Measurements from ENCODE around the gene LAMB1. TPM values are rescaled to one million over a fixed set of nuclear protein-coding genes. Genes with fewer than 3 reads are reported as not detected.
A peak's percentile ranks its signal among the peaks of the same experiment; 100 is the strongest.
"Not testable (repeated sequence)": the region's sequence is repeated elsewhere in the genome, so short reads cannot be mapped to it uniquely, and the experiment has no call there.

Gene LAMB1
- total RNA-seq, 2 experiments from 2014 or later = not detected

GRCh38 chr7:107890493-107890961 is 112.4 kb downstream of the LAMB1 start:
- Histone ChIP-seq H3K36me3 (ENCODE audit: insufficient read depth, low read length) (peaks cover 25% of the 10 kb centered on the region), H3K9me3 (ENCODE audit: control insufficient read depth in 1 of 2, insufficient read depth in 1 of 2, low read length in 2 of 2) (no peaks in the 10 kb centered on the region), H3K4me1 (ENCODE audit: insufficient read depth, low read length) (peaks cover 27% of the 10 kb centered on the region), H3K4me3 (ENCODE audit: low read length) (peak overlapping the region; percentile 78), H3K27me3 (ENCODE audit: control insufficient read depth in 1 of 2, insufficient read depth in 2 of 2, low read length in 2 of 2) (no peaks in the 10 kb centered on the region), H3K27ac (ENCODE audit: low read depth in 1 of 2, low read length in 2 of 2) (peak overlapping the region; percentile 85 to 89)
- no peaks in the 10 kb centered on the region for H3K9me3 Mint-ChIP-seq
- peak overlapping the region; percentile 99 for H3K4me3 Mint-ChIP-seq
- POLR2A ChIA-PET = interaction anchor here (1.0 to 3.7 kb wide), 5 partner anchors 10 to 722 kb away, joined by 4 to 41 read pairs (median 11); partner anchors contain the start of genes CBLL1 and HBP1
- CTCF ChIA-PET = interaction anchor here (2.8 to 4.1 kb wide), 2 partner anchors 16 to 147 kb away, joined by 13 to 19 read pairs; partner anchors contain the start of gene CBLL1
- peak overlapping the region; percentile 95 for H3K27ac Mint-ChIP-seq
- no peak for TF ChIP-seq CTCF (IDR thresholded peaks at IDR 0.05)
- H3K4me1 Mint-ChIP-seq (ENCODE audit: low read depth) = peaks cover 48% of the 10 kb centered on the region
- DNase-seq (peak in 3 of 14 experiments; percentile 26 to 48 (median 40)), ATAC-seq (ENCODE audit: poor library complexity) (peak; percentile 35)
- H3K27me3 Mint-ChIP-seq = no peaks in the 10 kb centered on the region
- intact Hi-C loops (cut with DNase I, micrococcal nuclease) = loop anchor here (5.0 to 10.0 kb wide), 5 partner anchors 306 to 1226 kb away; partner anchors contain the start of genes BCAP29 (in 1 of the 2), CCDC71L (in 1 of the 2), COG5 (in 1 of the 2) and DUS4L (in 1 of the 2)
- H3K36me3 Mint-ChIP-seq (ENCODE audit: low read depth) = peaks cover 45% of the 10 kb centered on the region

- POLR2A ChIA-PET = interaction anchor here (0.6 to 3.7 kb wide), 5 partner anchors 10 to 721 kb away, joined by 3 to 41 read pairs (median 11); partner anchors contain the start of genes CBLL1 and HBP1
- H3K4me3 Mint-ChIP-seq = peak overlapping the region; percentile 99
These were observed 113.0 kb downstream of the LAMB1 start for GRCh38 chr7:107889992-107890391.

GRCh38 chr7:107887827-107888226 is 115.1 kb downstream of the LAMB1 start:
- ATAC-seq (ENCODE audit: poor library complexity); H3K27me3 ChIP-seq (ENCODE audit: control insufficient read depth in 1 of 2, insufficient read depth in 2 of 2, low read length in 2 of 2); H3K4me3 Mint-ChIP-seq; H3K9me3 ChIP-seq (ENCODE audit: control insufficient read depth in 1 of 2, insufficient read depth in 1 of 2, low read length in 2 of 2); DNase-seq; POLR2A ChIA-PET; H3K36me3 ChIP-seq (ENCODE audit: insufficient read depth, low read length); H3K9me3 Mint-ChIP-seq; H3K4me3 ChIP-seq (ENCODE audit: low read length); H3K27me3 Mint-ChIP-seq; H3K27ac Mint-ChIP-seq; H3K27ac ChIP-seq (ENCODE audit: low read depth in 1 of 2, low read length in 2 of 2): not testable (repeated sequence)
- peaks cover 21% of the 10 kb centered on the region for H3K4me1 Mint-ChIP-seq (ENCODE audit: low read depth)
- CTCF ChIA-PET = interaction anchor here (0.8 to 4.1 kb wide), 3 partner anchors 8 to 145 kb away, joined by 4 to 19 read pairs (median 7); partner anchors contain the start of gene CBLL1
- H3K4me1 ChIP-seq (ENCODE audit: insufficient read depth, low read length) = peaks cover 24% of the 10 kb centered on the region
- intact Hi-C loops (cut with DNase I, micrococcal nuclease) = loop anchor here in 1 of 2 experiments (10.0 kb wide), 1 partner anchor 733 kb away; no protein-coding TSS in a partner anchor
- peaks cover 18% of the 10 kb centered on the region for H3K36me3 Mint-ChIP-seq (ENCODE audit: low read depth)

More at GRCh38 chr7:107889992-107890391, 113.0 kb downstream of the LAMB1 start:
- Mint-ChIP-seq H3K27ac (peak overlapping the region; percentile 95), H3K36me3 (ENCODE audit: low read depth) (peaks cover 40% of the 10 kb centered on the region), H3K9me3 (no peaks in the 10 kb centered on the region), H3K27me3 (no peaks in the 10 kb centered on the region), H3K4me1 (ENCODE audit: low read depth) (peaks cover 43% of the 10 kb centered on the region)
- Histone ChIP-seq H3K36me3 (ENCODE audit: insufficient read depth, low read length) (peaks cover 20% of the 10 kb centered on the region), H3K9me3 (ENCODE audit: control insufficient read depth in 1 of 2, insufficient read depth in 1 of 2, low read length in 2 of 2) (no peaks in the 10 kb centered on the region), H3K4me3 (ENCODE audit: low read length) (no peak overlapping the region), H3K27me3 (ENCODE audit: control insufficient read depth in 1 of 2, insufficient read depth in 2 of 2, low read length in 2 of 2) (no peaks in the 10 kb centered on the region), H3K4me1 (ENCODE audit: insufficient read depth, low read length) (peaks cover 27% of the 10 kb centered on the region), H3K27ac (ENCODE audit: low read depth in 1 of 2, low read length in 2 of 2) (peak overlapping the region; percentile 85 to 89)
- DNase-seq = peak in 1 of 14 experiments; percentile 8
- intact Hi-C loops (cut with DNase I, micrococcal nuclease) = loop anchor here (5.0 to 10.0 kb wide), 6 partner anchors 305 to 1225 kb away; partner anchors contain the start of genes BCAP29 (in 1 of the 2), CCDC71L (in 1 of the 2), COG5 (in 1 of the 2) and DUS4L (in 1 of the 2)
- ATAC-seq (ENCODE audit: poor library complexity) = no peak
- CTCF ChIA-PET = interaction anchor here (1.1 to 4.1 kb wide), 3 partner anchors 11 to 146 kb away, joined by 6 to 19 read pairs (median 13); partner anchors contain the start of gene CBLL1
- TF ChIP-seq CTCF (IDR thresholded peaks at IDR 0.05) = no peak

All from CD4-positive, alpha-beta T cell (primary cell).